WTC11 (cell line): ENCODE measurements around the gene BAZ2A.

Experiments
- CTCF ChIP-seq: fragments of 200-600 bp; IDR thresholded peaks from 2 replicates; pipeline ENCODE4 v1.8.0; 2022; ENCODE audit warnings: antibody characterized with exemption
- FOXK1 ChIP-seq: sonication (generic); formaldehyde crosslinking; IDR thresholded peaks from 2 replicates; pipeline ENCODE4 v1.8.0; 2022; ENCODE audit warnings: mild to moderate bottlenecking, moderate library complexity, missing genetic modification reagents
- HMGXB4 ChIP-seq: sonication (generic); formaldehyde crosslinking; IDR thresholded peaks from 2 replicates; pipeline ENCODE4 v1.8.1; 2023; ENCODE audit warnings: mild to moderate bottlenecking, moderate library complexity, missing genetic modification reagents
- TP53 ChIP-seq: sonication (generic); formaldehyde crosslinking; IDR thresholded peaks from 2 replicates; pipeline ENCODE4 v1.8.1; 2023; ENCODE audit warnings: mild to moderate bottlenecking, missing genetic modification reagents
- ZNF232 ChIP-seq: sonication (generic); formaldehyde crosslinking; IDR thresholded peaks from 2 replicates; pipeline ENCODE4 v1.8.0; 2022; ENCODE audit warnings: mild to moderate bottlenecking, missing genetic modification reagents
- ZNF416 ChIP-seq: fragments of 250-450 bp; sonication (Bioruptor Pico); IDR thresholded peaks from 2 replicates; pipeline ENCODE4 v1.9.0; 2021; ENCODE audit warnings: mild to moderate bottlenecking, inconsistent platforms
- ZNF423 ChIP-seq: fragments of 250-450 bp; sonication (Bioruptor Pico); IDR thresholded peaks from 2 replicates; pipeline ENCODE4 v2.1.2; 2022; ENCODE audit warnings: mild to moderate bottlenecking, moderate library complexity

GRCh38 chr12:56600753-56601152 is 29.4 kb downstream of the BAZ2A start:
- TF ChIP-seq ZNF232 (CRISPR knock-in tag) (no peak), CTCF (no peak), FOXK1 (no peak), ZNF416 (CRISPR knock-in tag) (no peak), TP53 (CRISPR knock-in tag) (no peak), HMGXB4 (CRISPR knock-in tag) (no peak), ZNF423 (no peak)
